ENCODE results near the gene KCP. TPM values are rescaled to one million over a fixed set of nuclear protein-coding genes. Genes with fewer than 3 reads are reported as not detected.

The KCP gene
- total RNA-seq, 1 donor from 2014 or later, result not detected

- no peak for DNase-seq (ENCODE audit: low read depth in 2 of 2)
Measured at GRCh38 chr7:128858380-128859231, 51.9 kb downstream of the KCP start.

GRCh38 chr7:128856001-128856718 is 54.3 kb downstream of the KCP start:
- no peak for DNase-seq (ENCODE audit: low read depth in 2 of 2)

DNA sequence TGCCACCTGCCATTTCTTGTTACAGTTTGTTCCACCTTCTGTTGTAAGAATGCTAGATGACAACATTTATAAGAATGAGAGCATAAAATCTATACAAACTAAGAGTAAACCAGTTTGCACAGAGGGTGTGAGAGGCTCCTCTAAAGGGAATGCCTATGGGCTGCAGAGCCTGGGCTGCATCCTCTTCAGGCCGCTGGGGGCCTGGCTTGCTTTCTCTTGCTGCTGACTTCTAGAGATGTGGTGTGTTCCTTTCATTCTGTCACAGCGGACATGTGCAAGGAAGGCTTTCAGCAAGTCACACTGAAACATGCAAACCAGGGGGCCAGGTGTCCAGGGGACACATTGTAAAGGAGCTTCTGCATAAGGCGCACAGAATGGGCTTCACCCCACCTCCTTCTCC is 55.0 kb downstream of the KCP start:
- DNase-seq (ENCODE audit: low read depth in 2 of 2), result no peak

GRCh38 chr7:128854396-128854795 is 56.1 kb downstream of the KCP start:
- no peak for DNase-seq (ENCODE audit: low read depth in 2 of 2)

- DNase-seq (ENCODE audit: low read depth in 2 of 2), result no peak
Measured at GRCh38 chr7:128853799-128854198, 56.7 kb downstream of the KCP start.

DNA sequence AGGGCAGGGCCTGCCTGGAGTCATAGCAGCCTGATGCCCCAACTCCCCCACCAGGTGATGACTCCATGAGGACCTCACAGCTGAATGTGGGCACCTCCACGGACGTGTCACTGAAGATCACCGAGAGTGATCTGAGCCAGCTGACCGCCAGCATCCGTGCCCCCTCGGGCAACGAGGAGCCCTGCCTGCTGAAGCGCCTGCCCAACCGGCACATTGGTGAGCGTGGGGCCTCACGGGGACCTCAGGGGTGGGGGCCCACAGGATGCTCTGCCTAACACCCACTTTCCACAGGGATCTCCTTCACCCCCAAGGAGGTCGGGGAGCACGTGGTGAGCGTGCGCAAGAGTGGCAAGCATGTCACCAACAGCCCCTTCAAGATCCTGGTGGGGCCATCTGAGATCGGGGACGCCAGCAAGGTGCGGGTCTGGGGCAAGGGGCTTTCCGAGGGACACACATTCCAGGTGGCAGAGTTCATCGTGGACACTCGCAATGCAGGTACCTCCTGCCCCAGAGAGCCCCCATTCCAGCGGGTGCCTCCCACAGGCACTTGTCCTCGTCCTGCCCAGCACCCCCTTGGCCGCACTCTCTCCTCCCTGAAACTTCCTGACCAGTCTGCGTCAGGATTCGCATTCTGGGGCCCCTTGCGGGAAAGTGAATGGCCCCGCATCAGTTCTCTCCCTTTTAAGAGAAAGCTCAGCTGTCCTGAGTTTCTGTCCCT is 57.8 kb downstream of the KCP start:
- DNase-seq (ENCODE audit: low read depth in 2 of 2), result no peak

DNA sequence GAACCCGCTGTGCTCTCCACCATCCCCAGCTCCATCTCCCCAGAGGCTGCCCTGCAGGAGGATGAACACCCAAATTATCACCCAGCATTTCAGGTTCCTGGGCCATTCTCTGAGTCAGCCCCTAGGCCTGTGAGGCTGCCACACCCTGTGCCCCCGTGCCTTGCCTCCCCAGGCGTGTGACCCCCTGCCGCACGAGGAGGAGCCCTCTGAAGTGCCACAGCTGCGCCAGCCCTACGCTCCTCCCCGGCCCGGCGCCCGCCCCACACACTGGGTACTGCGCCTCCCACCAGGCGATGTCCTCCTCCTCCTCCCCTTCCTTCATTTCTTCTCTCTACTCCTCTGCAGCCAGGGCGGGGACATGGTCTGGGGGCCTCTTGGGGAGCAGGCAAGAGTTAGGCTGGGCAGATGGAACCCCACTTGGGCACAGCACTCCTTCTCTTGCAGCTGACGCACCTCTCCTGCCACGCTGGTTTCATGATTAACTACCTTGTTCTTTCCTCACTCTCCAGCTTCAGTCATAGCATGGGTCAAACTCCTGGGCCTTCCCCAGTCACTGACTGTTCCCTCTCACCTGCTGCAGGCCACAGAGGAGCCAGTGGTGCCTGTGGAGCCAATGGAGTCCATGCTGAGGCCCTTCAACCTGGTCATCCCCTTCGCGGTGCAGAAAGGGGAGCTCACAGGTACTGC is 60.6 kb downstream of the KCP start:
- no peak for DNase-seq (ENCODE audit: low read depth in 2 of 2)

GRCh38 chr7:128849156-128849515 is 61.4 kb downstream of the KCP start:
- no peak for DNase-seq (ENCODE audit: low read depth in 2 of 2)

- DNase-seq (ENCODE audit: low read depth in 2 of 2), result no peak
Measured at GRCh38 chr7:128848289-128849155, 62.0 kb downstream of the KCP start.

- no peak for DNase-seq (ENCODE audit: low read depth in 2 of 2)
Measured at GRCh38 chr7:128847721-128848211, 62.7 kb downstream of the KCP start.

- no peak for DNase-seq (ENCODE audit: low read depth in 2 of 2)
Measured at GRCh38 chr7:128846781-128847444, 63.6 kb downstream of the KCP start.

DNA sequence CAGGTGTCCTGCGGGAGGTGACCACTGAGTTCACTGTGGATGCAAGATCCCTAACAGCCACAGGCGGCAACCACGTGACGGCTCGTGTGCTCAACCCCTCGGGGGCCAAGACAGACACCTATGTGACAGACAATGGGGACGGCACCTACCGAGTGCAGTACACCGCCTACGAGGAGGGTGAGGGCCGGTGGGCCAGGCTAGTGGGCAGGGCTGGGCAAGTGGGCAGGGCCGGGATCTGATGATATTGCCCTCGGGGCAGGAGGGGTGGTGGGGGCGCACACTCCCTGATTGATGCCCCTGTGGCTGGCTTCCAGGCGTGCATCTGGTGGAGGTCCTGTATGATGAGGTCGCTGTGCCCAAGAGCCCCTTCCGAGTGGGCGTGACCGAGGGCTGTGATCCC is 64.5 kb downstream of the KCP start:
- no peak for DNase-seq (ENCODE audit: low read depth in 2 of 2)

- DNase-seq (ENCODE audit: low read depth in 2 of 2), result no peak
Measured at GRCh38 chr7:128845475-128845874, 65.0 kb downstream of the KCP start.

GRCh38 chr7:128844777-128845311 is 65.7 kb downstream of the KCP start:
- no peak for DNase-seq (ENCODE audit: low read depth in 2 of 2)

DNA sequence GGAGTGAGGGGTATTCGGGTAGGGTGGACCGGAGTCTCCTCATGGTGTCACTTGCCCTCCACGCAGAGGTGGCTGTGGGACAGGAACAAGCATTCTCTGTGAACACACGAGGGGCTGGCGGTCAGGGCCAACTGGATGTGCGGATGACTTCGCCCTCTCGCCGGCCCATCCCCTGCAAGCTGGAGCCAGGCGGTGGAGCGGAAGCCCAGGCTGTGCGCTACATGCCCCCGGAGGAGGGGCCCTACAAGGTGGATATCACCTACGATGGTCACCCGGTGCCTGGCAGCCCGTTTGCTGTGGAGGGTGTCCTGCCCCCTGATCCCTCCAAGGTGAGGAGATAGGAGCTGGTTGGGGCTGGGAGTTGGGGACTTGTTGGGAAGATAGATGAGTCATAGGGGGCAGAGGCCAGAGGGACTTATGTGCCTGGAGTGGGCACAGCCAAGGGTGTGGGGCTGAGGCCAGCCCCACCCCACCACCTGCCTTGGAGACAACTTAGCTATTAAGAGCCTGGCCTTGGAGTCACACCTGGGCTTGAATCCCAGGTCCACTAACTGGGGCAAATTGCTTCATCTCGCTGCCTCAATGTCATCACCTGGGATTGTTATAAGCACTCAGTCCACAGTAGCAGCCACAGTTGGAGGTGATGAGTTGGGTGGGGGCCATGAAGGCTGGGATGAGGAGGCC is 66.4 kb downstream of the KCP start:
- DNase-seq (ENCODE audit: low read depth in 2 of 2), result no peak

GRCh38 chr7:128842674-128843641 is 67.6 kb downstream of the KCP start:
- DNase-seq (ENCODE audit: low read depth in 2 of 2), result no peak

- peak in 1 of 2 donors; percentile 55 for DNase-seq (ENCODE audit: low read depth in 2 of 2)
Measured at GRCh38 chr7:128841921-128842673, 68.4 kb downstream of the KCP start.
